OCI-LY3 (cell line): ENCODE data around the gene UBQLN4.
"Not testable (repeated sequence)": the region's sequence is repeated elsewhere in the genome, so short reads cannot be mapped to it uniquely, and the experiment has no call there.

Source experiments
- H2AFZ ChIP-seq: fragments of 200-600, 300-600 bp; shearing (Covaris generic); 2 replicates; pipeline ENCODE4 v1.6.0; 2014; ENCODE audit warnings: antibody characterized with exemption, low read depth, low read length
- H3K27ac ChIP-seq: fragments of 200-600, 300-600 bp; sonication (generic); 2 replicates; pipeline ENCODE4 v1.5.1; 2014; ENCODE audit warnings: mild to moderate bottlenecking, low read length, moderate library complexity, mixed read lengths
- H3K27me3 ChIP-seq: fragments of 200-600, 300-600 bp; sonication (generic); 2 replicates; pipeline ENCODE4 v1.6.1; 2014; ENCODE audit warnings: low read depth, low read length, mixed read lengths
- H3K36me3 ChIP-seq: fragments of 200-600, 300-600 bp; sonication (generic); replicated peaks from 2 replicates; pipeline ENCODE3; 2014; ENCODE audit warnings: low read depth, low read length, mixed read lengths
- H3K4me1 ChIP-seq: fragments of 300-600, 200-600 bp; sonication (generic); 2 replicates; pipeline ENCODE4 v1.6.1; 2014; ENCODE audit warnings: low read length, mixed read lengths
- H3K4me2 ChIP-seq: fragments of 200-600, 300-600 bp; sonication (generic); 2 replicates; pipeline ENCODE4 v1.6.1; 2014; ENCODE audit warnings: low read length, mixed read lengths
- H3K4me3 ChIP-seq: fragments of 300-600, 200-600 bp; sonication (generic); 2 replicates; pipeline ENCODE4 v1.5.1; 2014; ENCODE audit warnings: antibody characterized with exemption, mild to moderate bottlenecking, low read length, moderate library complexity
- H3K79me2 ChIP-seq: fragments of 300-600, 200-600 bp; shearing (Covaris generic); 2 replicates; pipeline ENCODE4 v1.6.1; 2014; ENCODE audit warnings: mild to moderate bottlenecking, low read length, mixed read lengths
- H3K9ac ChIP-seq: fragments of 300-600, 200-600 bp; shearing (Covaris generic); 2 replicates; pipeline ENCODE4 v1.6.0; 2014; ENCODE audit warnings: mild to moderate bottlenecking, low read length, moderate library complexity
- H3K9me3 ChIP-seq: fragments of 200-600, 300-600 bp; shearing (Covaris generic); 2 replicates; pipeline ENCODE4 v1.6.1; 2014; ENCODE audit warnings: low read length, mixed read lengths; ENCODE audit not compliant: insufficient read depth
- H4K20me1 ChIP-seq: fragments of 200-600, 300-600 bp; sonication (generic); 2 replicates; pipeline ENCODE4 v1.6.1; 2016; ENCODE audit warnings: low read length, mixed read lengths; ENCODE audit not compliant: insufficient read depth
- CTCF ChIP-seq: fragments of 200-600, 300-600 bp; sonication (generic); IDR thresholded peaks from 2 replicates; pipeline ENCODE4 v1.5.1; 2014; ENCODE audit warnings: antibody characterized with exemption, low read length, low read depth
- EZH2phosphoT487 ChIP-seq: fragments of 200-600 bp; shearing (Covaris generic); IDR thresholded peaks from 2 replicates; pipeline ENCODE4 v1.6.1; 2018; ENCODE audit warnings: antibody characterized with exemption, mixed run types, low read depth

UBQLN4 gene

GRCh38 chr1:156045076-156045475 is 8.5 kb downstream of the UBQLN4 start:
- Histone ChIP-seq H3K4me1 (no peaks in the 10 kb centered on the region), H3K4me2 (no peak overlapping the region), H3K27ac (no peak overlapping the region), H4K20me1 (no peaks in the 10 kb centered on the region), H3K27me3 (no peaks in the 10 kb centered on the region), H3K9me3 (no peaks in the 10 kb centered on the region), H3K9ac (no peak overlapping the region), H2AFZ (no peak overlapping the region), H3K79me2 (no peaks in the 10 kb centered on the region), H3K36me3 (peaks cover 35% of the 10 kb centered on the region), H3K4me3 (no peak overlapping the region)
- TF ChIP-seq EZH2phosphoT487 (no peak), CTCF (no peak)

GRCh38 chr1:156042828-156043227 is 10.8 kb downstream of the UBQLN4 start:
- no peaks in the 10 kb centered on the region for H4K20me1 ChIP-seq
- no peak overlapping the region for H3K9ac ChIP-seq
- H3K27me3 ChIP-seq = no peaks in the 10 kb centered on the region
- TF ChIP-seq EZH2phosphoT487 = no peak
- H2AFZ ChIP-seq = no peak overlapping the region
- H3K9me3 ChIP-seq = no peaks in the 10 kb centered on the region
- H3K4me3 ChIP-seq = no peak overlapping the region
- no peak overlapping the region for H3K4me2 ChIP-seq
- H3K4me1 ChIP-seq = no peaks in the 10 kb centered on the region
- peaks cover 20% of the 10 kb centered on the region for H3K36me3 ChIP-seq
- H3K27ac ChIP-seq = no peak overlapping the region
- no peaks in the 10 kb centered on the region for H3K79me2 ChIP-seq

GRCh38 chr1:156034991-156035390 is 18.6 kb downstream of the UBQLN4 start:
- H4K20me1 ChIP-seq, H2AFZ ChIP-seq, H3K4me1 ChIP-seq, H3K4me2 ChIP-seq, H3K27me3 ChIP-seq, H3K9ac ChIP-seq, H3K4me3 ChIP-seq, H3K9me3 ChIP-seq, H3K36me3 ChIP-seq, H3K79me2 ChIP-seq, H3K27ac ChIP-seq: not testable (repeated sequence)

- H3K27ac ChIP-seq = no peak overlapping the region
- no peak for TF ChIP-seq CTCF
- TF ChIP-seq EZH2phosphoT487 = no peak
- H4K20me1 ChIP-seq = no peaks in the 10 kb centered on the region
- no peaks in the 10 kb centered on the region for H3K79me2 ChIP-seq
- H3K4me2 ChIP-seq = no peak overlapping the region
- no peaks in the 10 kb centered on the region for H3K36me3 ChIP-seq
- no peak overlapping the region for H3K4me3 ChIP-seq
- no peaks in the 10 kb centered on the region for H3K4me1 ChIP-seq
- no peak overlapping the region for H3K9ac ChIP-seq
- H2AFZ ChIP-seq = no peak overlapping the region
- no peaks in the 10 kb centered on the region for H3K27me3 ChIP-seq
- H3K9me3 ChIP-seq = no peaks in the 10 kb centered on the region
Measured at GRCh38 chr1:156033011-156033410, 20.6 kb downstream of the UBQLN4 start.

- Histone ChIP-seq H3K4me3 (no peak overlapping the region), H3K79me2 (no peaks in the 10 kb centered on the region), H3K27ac (no peak overlapping the region), H3K4me2 (no peak overlapping the region), H3K36me3 (no peaks in the 10 kb centered on the region), H3K9me3 (no peaks in the 10 kb centered on the region), H3K9ac (no peak overlapping the region), H2AFZ (no peak overlapping the region), H3K4me1 (no peaks in the 10 kb centered on the region), H3K27me3 (peaks cover 5% of the 10 kb centered on the region; the same call in 1 of the 2 replicates), H4K20me1 (no peaks in the 10 kb centered on the region)
- TF ChIP-seq EZH2phosphoT487 = no peak
- no peak for TF ChIP-seq CTCF
Measured at GRCh38 chr1:156026588-156026987, 27.0 kb downstream of the UBQLN4 start.
